WTC11 (cell line): ENCODE data around the gene GYS1. TPM values are rescaled to one million over a fixed set of nuclear protein-coding genes. Genes with fewer than 3 reads are reported as not detected.
A peak's percentile ranks its signal among the peaks of the same experiment; 100 is the strongest.

Experiments used
- ATAC-seq: fragments of 200-7000 bp; cut with Tn5 transposase; 2 replicates; pipeline ENCODE4 v1.10.0; 2021; ENCODE audit warnings: mild to moderate bottlenecking, moderate library complexity
- CTCF ChIA-PET: fragments of 300-600 bp; sonication (Branson Sonifier 250); formaldehyde crosslinking; loops from one replicate; lab custom pipeline; 2021; ENCODE audit warnings: antibody characterized with exemption; lab: Charles Lee
- POLR2A ChIA-PET: fragments of 350-600 bp; sonication (Branson Sonifier 250); formaldehyde crosslinking; loops from one replicate; lab custom pipeline; 2021; ENCODE audit warnings: antibody characterized with exemption; lab: Charles Lee
- DNase-seq: peaks from one replicate; pipeline ENCODE4 v3.0.0; 2021; ENCODE audit warnings: low spot score
- H3K27ac Mint-ChIP-seq: 2 replicates; pipeline ENCODE4 v1.8.0; 2021; ENCODE audit warnings: mixed read lengths
- H3K27me3 Mint-ChIP-seq: 2 replicates; pipeline ENCODE4 v1.8.0; 2021; ENCODE audit warnings: low read depth, mild to moderate bottlenecking, moderate library complexity, mixed read lengths
- H3K36me3 Mint-ChIP-seq: 2 replicates; pipeline ENCODE4 v1.8.0; 2021; ENCODE audit warnings: mixed read lengths
- H3K4me1 Mint-ChIP-seq: 2 replicates; pipeline ENCODE4 v1.8.0; 2022; ENCODE audit warnings: mixed read lengths
- H3K4me3 Mint-ChIP-seq: 2 replicates; pipeline ENCODE4 v1.8.0; 2021; ENCODE audit warnings: mild to moderate bottlenecking, moderate library complexity, mixed read lengths
- H3K9me3 Mint-ChIP-seq: 2 replicates; pipeline ENCODE4 v1.8.0; 2021; ENCODE audit warnings: mixed read lengths
- ARID4B ChIP-seq: sonication (generic); formaldehyde crosslinking; IDR thresholded peaks from 2 replicates; pipeline ENCODE4 v1.8.0; 2023; ENCODE audit warnings: missing genetic modification reagents, mild to moderate bottlenecking, borderline replicate concordance
- CBFB ChIP-seq: sonication (generic); formaldehyde crosslinking; IDR thresholded peaks from 2 replicates; pipeline ENCODE4 v1.8.1; 2022; ENCODE audit warnings: mild to moderate bottlenecking, low read depth, missing genetic modification reagents
- CDX4 ChIP-seq: fragments of 250-450 bp; sonication (Bioruptor Pico); IDR thresholded peaks from 2 replicates; pipeline ENCODE4 v1.9.0; 2021; ENCODE audit warnings: moderate library complexity, mild to moderate bottlenecking, inconsistent platforms, borderline replicate concordance
- E2F1 ChIP-seq: sonication (generic); formaldehyde crosslinking; IDR thresholded peaks from 2 replicates; pipeline ENCODE4 v1.8.0; 2022; ENCODE audit warnings: mild to moderate bottlenecking, missing genetic modification reagents
- EMX1 ChIP-seq: fragments of 250-450 bp; sonication (Bioruptor Pico); IDR thresholded peaks from 2 replicates; pipeline ENCODE4 v1.8.0; 2021; ENCODE audit warnings: mild to moderate bottlenecking
- ERG ChIP-seq: fragments of 250-450 bp; sonication (Bioruptor Pico); IDR thresholded peaks from 2 replicates; pipeline ENCODE4 v1.8.0; 2021; ENCODE audit warnings: mild to moderate bottlenecking
- FOXJ3 ChIP-seq: sonication (generic); formaldehyde crosslinking; IDR thresholded peaks from 2 replicates; pipeline ENCODE4 v1.9.0; 2021; ENCODE audit warnings: missing genetic modification reagents, mild to moderate bottlenecking, borderline replicate concordance
- MAX ChIP-seq: sonication (generic); formaldehyde crosslinking; IDR thresholded peaks from 2 replicates; pipeline ENCODE4 v1.8.0; 2022; ENCODE audit warnings: mild to moderate bottlenecking, missing genetic modification reagents
- MLX ChIP-seq: sonication (generic); formaldehyde crosslinking; IDR thresholded peaks from 2 replicates; pipeline ENCODE4 v1.8.1; 2023; ENCODE audit warnings: mild to moderate bottlenecking, missing genetic modification reagents, moderate library complexity
- NFE2L1 ChIP-seq: sonication (generic); formaldehyde crosslinking; IDR thresholded peaks from 2 replicates; pipeline ENCODE4 v1.8.1; 2023; ENCODE audit warnings: missing genetic modification reagents
- NFYB ChIP-seq: sonication (generic); formaldehyde crosslinking; conservative IDR thresholded peaks from 2 replicates; pipeline ENCODE4 v1.8.0; 2022; ENCODE audit warnings: low read depth, missing genetic modification reagents
- NR3C1 ChIP-seq: sonication (generic); formaldehyde crosslinking; conservative IDR thresholded peaks from 2 replicates; pipeline ENCODE4 v1.8.1; 2023; ENCODE audit warnings: low read depth, mild to moderate bottlenecking, missing genetic modification reagents
- PRDM15 ChIP-seq: sonication (generic); formaldehyde crosslinking; IDR thresholded peaks from 2 replicates; pipeline ENCODE4 v1.8.0; 2022; ENCODE audit warnings: missing genetic modification reagents
- SP1 ChIP-seq: sonication (generic); formaldehyde crosslinking; conservative IDR thresholded peaks from 2 replicates; pipeline ENCODE4 v1.8.1; 2022; ENCODE audit warnings: missing genetic modification reagents
- USF1 ChIP-seq: sonication (generic); formaldehyde crosslinking; IDR thresholded peaks from 2 replicates; pipeline ENCODE4 v1.8.0; 2022; ENCODE audit warnings: mild to moderate bottlenecking, missing genetic modification reagents
- USF2 ChIP-seq: sonication (generic); formaldehyde crosslinking; IDR thresholded peaks from 2 replicates; pipeline ENCODE4 v1.8.1; 2023; ENCODE audit warnings: mild to moderate bottlenecking, missing genetic modification reagents, moderate library complexity
- ZNF138 ChIP-seq: sonication (generic); formaldehyde crosslinking; conservative IDR thresholded peaks from 2 replicates; pipeline ENCODE4 v1.8.1; 2022; ENCODE audit warnings: mild to moderate bottlenecking, moderate library complexity, missing genetic modification reagents
- ZNF423 ChIP-seq: fragments of 250-450 bp; sonication (Bioruptor Pico); IDR thresholded peaks from 2 replicates; pipeline ENCODE4 v2.1.2; 2022; ENCODE audit warnings: mild to moderate bottlenecking, moderate library complexity
- ZNF425 ChIP-seq: fragments of 250-450 bp; sonication (Bioruptor Pico); conservative IDR thresholded peaks from 2 replicates; pipeline ENCODE4 v1.9.0; 2021; ENCODE audit warnings: mild to moderate bottlenecking
- total RNA-seq: library from RNA; stranded (reverse); gene quantifications from 3 replicates; pipeline ENCODE4 v1.2.3, GENCODE V29; 2021

Gene GYS1
- total RNA-seq, 1 experiment from 2014 or later: 52.0 TPM

- Mint-ChIP-seq H3K9me3 (no peaks in the 10 kb centered on the region), H3K36me3 (peaks cover 20% of the 10 kb centered on the region), H3K4me3 (peak overlapping the region; percentile 73), H3K27ac (no peak overlapping the region), H3K4me1 (peaks cover 23% of the 10 kb centered on the region), H3K27me3 (peaks cover 45% of the 10 kb centered on the region)
- ChIA-PET CTCF (interaction anchor here (0.6 to 6.5 kb wide), 15 partner anchors 9 to 181 kb away, joined by 3 to 78 read pairs (median 6); partner anchors contain the start of genes CGB2, CGB7, GYS1 and RUVBL2), POLR2A (interaction anchor here (0.7 to 1.7 kb wide), 2 partner anchors 25 to 40 kb away, joined by 3 to 6 read pairs; partner anchors contain the start of genes CGB7, GYS1 and RUVBL2)
- ATAC-seq (peak; percentile 71), DNase-seq (peak; percentile 66)
- no peak for TF ChIP-seq ZNF138 (CRISPR knock-in tag)
- TF ChIP-seq NFYB (CRISPR knock-in tag): no peak; the same call in 1 of the 2 replicates
- no peak for TF ChIP-seq CDX4 (CRISPR knock-in tag)
- no peak for TF ChIP-seq PRDM15
- peak; percentile 68; the same call in 1 of the 2 replicates for TF ChIP-seq MAX
- TF ChIP-seq ZNF423 (CRISPR knock-in tag): peak; percentile 93
- peak; percentile 70 for TF ChIP-seq SP1 (CRISPR knock-in tag)
- TF ChIP-seq USF2 (CRISPR knock-in tag): no peak
- peak; percentile 57; the same call in 1 of the 2 replicates for TF ChIP-seq EMX1
- TF ChIP-seq ERG (CRISPR knock-in tag): 0 out of 2 replicates have a peak, but pooled peaks have one; percentile 37
- TF ChIP-seq USF1 (CRISPR knock-in tag): no peak
- TF ChIP-seq ARID4B: 0 out of 2 replicates have a peak, but pooled peaks have one; percentile 19
- TF ChIP-seq NFE2L1: no peak
- TF ChIP-seq MLX (CRISPR knock-in tag): no peak
- no peak for TF ChIP-seq CBFB
- TF ChIP-seq NR3C1 (CRISPR knock-in tag): no peak
- no peak for TF ChIP-seq FOXJ3 (CRISPR knock-in tag)
- no peak for TF ChIP-seq E2F1 (CRISPR knock-in tag)
- no peak for TF ChIP-seq ZNF425 (CRISPR knock-in tag)
These were observed 24.7 kb upstream of the GYS1 start for GRCh38 chr19:49017666-49018351.
